GM13977 (cell line): Measurements from ENCODE around the gene FZD10.

ENCODE experiments used
- DNase-seq: peaks from one replicate; pipeline ENCODE4 v3.0.0; 2012; ENCODE audit warnings: low spot score
- CTCF ChIP-seq: IDR thresholded peaks from 2 replicates; pipeline ENCODE4 v1.5.1; 2012; ENCODE audit warnings: mild to moderate bottlenecking, control low read depth; ENCODE audit not compliant: insufficient read depth; ENCODE audit errors: extremely low read depth, missing control alignments
- in situ Hi-C: fragments of 300-500 bp; cut with MboI; formaldehyde crosslinking; loops from one replicate; pipeline ENCODE4 v1.12.0; 2022; ENCODE audit warnings: low sequenced_read_pairs, low pct_unique_long_range_greater_than_20kb, mixed read lengths, inconsistent platforms; ENCODE audit not compliant: unreplicated experiment

FZD10 gene

GRCh38 chr12:130143136-130143535, 19.1 kb upstream of the FZD10 start:
- in situ Hi-C loops, result no loop called here
- no peak for DNase-seq
- TF ChIP-seq CTCF, result no peak

- no peak for DNase-seq
- in situ Hi-C loops, result no loop called here
- no peak for TF ChIP-seq CTCF
Observed at GRCh38 chr12:130144256-130144655, 18.0 kb upstream of the FZD10 start.

- no peak for DNase-seq
- no peak for TF ChIP-seq CTCF
- in situ Hi-C loops, result no loop called here
Observed at GRCh38 chr12:130145731-130146130, 16.5 kb upstream of the FZD10 start.

GRCh38 chr12:130146176-130146931, 15.9 kb upstream of the FZD10 start:
- in situ Hi-C loops, result no loop called here
- no peak for TF ChIP-seq CTCF
- no peak for DNase-seq

GRCh38 chr12:130147875-130148596, 14.2 kb upstream of the FZD10 start:
- no peak for DNase-seq
- TF ChIP-seq CTCF, result no peak
- in situ Hi-C loops, result no loop called here

- in situ Hi-C loops, result no loop called here
- no peak for TF ChIP-seq CTCF
- DNase-seq, result no peak
Observed at GRCh38 chr12:130151846-130152245, 10.4 kb upstream of the FZD10 start.
